Measurements from ENCODE around the gene KRTAP5-11.
A peak's percentile ranks its signal among the peaks of the same experiment; 100 is the strongest.
"Not testable (repeated sequence)": the region's sequence is repeated elsewhere in the genome, so short reads cannot be mapped to it uniquely, and the experiment has no call there.

KRTAP5-11 gene

GRCh38 chr11:71582969-71583368, 294 bp upstream of the KRTAP5-11 start:
- not testable (repeated sequence) for FAIRE-seq; DNase-seq (ENCODE audit: insufficient read length, low spot score)

- DNase-seq (ENCODE audit: insufficient read length, low spot score): no peak
- no peak for FAIRE-seq
These were observed 849 bp downstream of the KRTAP5-11 start for GRCh38 chr11:71581826-71582225.

- no peak for FAIRE-seq
- DNase-seq (ENCODE audit: insufficient read length, low spot score): peak; percentile 58
These were observed 2.3 kb downstream of the KRTAP5-11 start for GRCh38 chr11:71580057-71581003.

GRCh38 chr11:71579513-71579912, 3.2 kb downstream of the KRTAP5-11 start:
- not testable (repeated sequence) for DNase-seq (ENCODE audit: insufficient read length, low spot score); FAIRE-seq

DNA sequence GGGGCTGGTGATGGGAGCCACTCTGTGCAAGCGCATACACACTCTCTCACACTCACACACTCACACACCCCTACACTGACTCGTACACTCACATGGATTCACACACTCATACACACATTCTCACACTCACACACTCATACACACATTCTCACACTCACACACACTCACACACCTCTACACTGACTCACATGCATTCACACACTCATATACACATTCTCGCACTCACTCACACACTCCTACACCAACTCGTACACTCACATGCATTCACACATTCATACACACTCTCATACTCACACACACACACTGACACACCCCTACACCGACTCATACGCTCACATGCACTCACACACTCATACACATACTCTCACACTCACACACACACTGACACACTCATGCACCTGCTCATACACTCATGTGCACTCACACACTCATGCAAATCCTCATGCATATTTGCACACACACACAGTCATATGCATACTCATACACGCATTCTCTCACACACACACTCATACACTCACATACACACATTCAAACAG, 5.1 kb downstream of the KRTAP5-11 start:
- FAIRE-seq (peak; percentile 71), DNase-seq (ENCODE audit: insufficient read length, low spot score) (no peak)

DNA sequence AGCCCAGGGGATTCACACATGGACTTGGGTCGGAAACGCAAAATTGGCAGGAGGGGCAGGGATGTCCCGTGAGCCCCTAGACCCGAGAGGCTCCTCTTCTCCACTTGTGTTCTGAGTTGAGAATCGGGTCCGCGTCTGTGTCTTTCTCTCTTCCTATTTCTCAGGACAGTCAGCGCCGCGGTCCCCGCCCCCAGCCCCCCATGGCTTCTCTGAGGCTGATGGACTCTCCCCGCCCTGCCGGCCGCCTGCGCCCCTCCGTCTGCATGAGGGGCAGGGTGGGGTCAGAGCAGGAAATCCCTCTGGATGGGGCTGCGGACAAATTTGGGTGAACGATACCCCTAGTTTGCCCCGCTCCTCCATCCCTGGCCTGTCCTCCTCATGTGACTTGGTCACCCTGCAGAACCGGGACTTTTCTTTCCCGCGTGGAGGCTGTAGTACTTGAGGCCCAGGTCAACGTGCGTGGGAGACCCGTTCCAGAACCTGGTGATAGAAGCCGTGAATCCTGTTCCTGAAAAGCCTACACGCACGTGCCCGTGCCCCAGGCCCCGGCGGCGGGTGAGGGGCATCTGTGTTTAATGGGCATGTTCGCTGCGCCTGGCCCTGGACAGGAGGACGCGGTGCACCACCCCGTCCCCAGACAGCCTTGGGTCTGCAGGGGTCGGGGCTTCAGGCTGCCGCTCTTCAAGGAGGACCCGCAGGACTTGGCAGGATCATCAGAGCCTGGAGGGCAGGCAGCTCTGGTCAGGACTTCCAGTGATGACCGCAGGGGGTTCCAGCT, 5.8 kb downstream of the KRTAP5-11 start:
- DNase-seq (ENCODE audit: insufficient read length, low spot score); FAIRE-seq: not testable (repeated sequence)

DNA sequence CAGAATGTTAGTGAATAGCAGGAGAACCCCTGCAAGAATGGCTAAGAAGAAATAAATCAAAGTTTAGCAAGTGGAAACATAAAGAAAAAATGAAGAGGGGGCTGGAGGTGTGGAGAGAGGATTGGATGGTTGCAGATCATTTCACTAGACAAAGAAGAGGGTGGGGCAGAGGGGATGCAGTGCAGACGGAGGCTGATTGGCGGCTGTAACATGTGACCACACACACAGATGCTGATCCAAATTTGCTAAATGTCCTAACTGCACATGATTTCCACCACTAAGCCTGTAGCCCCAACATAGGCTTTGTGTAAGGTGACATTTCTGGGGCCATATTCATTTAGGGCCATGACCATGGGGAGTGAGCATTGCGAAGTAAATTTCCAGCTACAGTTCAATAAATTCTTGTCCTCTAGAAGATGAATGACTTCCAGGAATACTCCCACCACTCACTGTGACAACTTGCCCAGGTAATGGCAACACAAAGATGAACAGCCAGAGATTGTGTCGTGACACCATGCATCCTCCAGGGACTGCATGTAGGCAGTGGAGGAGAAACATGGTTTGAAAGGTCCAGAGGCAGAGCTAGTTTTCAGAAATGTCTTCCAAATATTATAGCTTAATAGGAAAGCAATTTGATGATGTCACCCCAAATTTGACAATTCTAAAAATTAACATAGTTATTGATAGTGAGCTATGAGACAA, 6.8 kb downstream of the KRTAP5-11 start:
- DNase-seq (ENCODE audit: insufficient read length, low spot score): no peak

GRCh38 chr11:71574418-71574817, 8.3 kb downstream of the KRTAP5-11 start:
- FAIRE-seq: no peak
- no peak for DNase-seq (ENCODE audit: insufficient read length, low spot score)

More for the DNA sequence above, 6.8 kb downstream of the KRTAP5-11 start:
- no peak for FAIRE-seq

DNA sequence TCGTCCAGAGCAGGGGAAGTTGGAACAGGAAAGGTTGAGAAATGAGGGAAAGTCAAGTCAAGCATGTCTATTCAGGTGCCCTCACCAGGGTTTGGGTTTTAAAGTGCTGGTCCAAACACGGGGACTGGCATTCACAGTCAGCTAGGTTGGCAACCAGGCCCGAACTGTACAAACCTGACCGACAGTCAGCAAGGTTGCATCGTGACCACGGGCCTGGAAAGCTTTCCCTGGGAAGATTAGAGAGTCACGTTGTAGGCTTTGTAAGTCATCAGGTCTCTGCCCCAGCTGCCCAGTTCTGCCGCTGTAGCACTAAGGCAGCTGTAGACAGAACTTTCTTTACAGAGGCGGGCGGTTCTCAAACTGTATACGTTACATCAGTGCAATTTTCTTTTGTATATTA, 9.9 kb downstream of the KRTAP5-11 start:
- no peak for FAIRE-seq
- no peak for DNase-seq (ENCODE audit: insufficient read length, low spot score)

DNA sequence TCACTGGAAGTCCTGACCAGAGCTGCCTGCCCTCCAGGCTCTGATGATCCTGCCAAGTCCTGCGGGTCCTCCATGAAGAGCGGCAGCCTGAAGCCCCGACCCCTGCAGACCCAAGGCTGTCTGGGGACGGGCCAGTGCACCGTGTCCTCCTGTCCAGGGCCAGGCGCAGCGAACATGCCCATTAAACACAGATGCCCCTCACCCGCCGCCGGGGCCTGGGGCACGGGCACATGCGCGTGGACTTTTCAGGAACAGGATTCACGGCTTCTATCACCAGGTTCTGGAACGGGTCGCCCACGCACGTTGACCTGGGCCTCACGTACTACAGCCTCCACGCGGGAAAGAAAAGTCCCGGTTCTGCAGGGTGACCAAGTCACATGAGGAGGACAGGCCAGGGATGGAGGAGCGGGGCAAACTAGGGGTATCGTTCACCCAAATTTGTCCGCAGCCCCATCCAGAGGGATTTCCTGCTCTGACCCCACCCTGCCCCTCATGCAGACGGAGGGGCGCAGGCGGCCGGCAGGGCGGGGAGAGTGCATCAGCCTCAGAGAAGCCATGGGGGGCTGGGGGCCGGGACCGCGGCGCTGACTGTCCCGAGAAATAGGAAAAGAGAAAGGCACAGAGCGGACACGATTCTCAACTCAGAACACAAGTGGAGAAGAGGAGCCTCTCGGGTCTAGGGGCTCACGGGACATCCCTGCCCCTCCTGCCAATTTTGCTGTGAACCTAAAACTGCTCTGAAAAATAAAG, 11.4 kb downstream of the KRTAP5-11 start:
- FAIRE-seq; DNase-seq (ENCODE audit: insufficient read length, low spot score): not testable (repeated sequence)

DNA sequence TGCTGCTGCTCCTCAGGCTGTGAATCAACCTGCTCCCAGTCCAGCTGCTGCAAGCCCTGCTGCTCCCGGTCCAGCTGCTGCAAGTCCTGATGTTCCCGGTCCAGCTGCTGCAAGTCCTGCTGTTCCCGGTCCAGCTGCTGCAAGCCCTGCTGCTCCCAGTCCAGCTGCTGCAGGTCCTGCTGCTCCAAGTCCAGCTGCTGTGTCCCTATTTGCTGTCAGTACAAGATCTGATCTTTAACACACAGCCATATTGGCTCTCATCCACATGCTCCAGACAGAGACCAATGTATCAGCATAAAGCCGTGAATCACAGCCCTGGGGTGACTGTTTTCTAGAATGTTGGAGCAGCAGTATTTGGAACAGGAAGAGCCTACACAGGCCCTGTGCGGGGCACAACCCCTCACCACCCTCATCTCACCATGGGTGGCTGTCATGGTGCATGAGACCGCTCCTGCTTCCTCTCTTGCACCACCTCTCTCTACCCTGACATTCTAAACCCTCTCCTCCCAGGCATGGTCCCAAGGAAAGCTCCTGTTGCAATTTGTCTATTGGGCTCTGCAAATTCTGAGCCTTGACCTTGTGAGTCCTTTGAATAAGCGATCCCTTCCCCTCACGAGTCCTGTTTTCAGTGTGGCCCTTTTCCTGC, 13.8 kb downstream of the KRTAP5-11 start:
- FAIRE-seq (peak; percentile 69), DNase-seq (ENCODE audit: insufficient read length, low spot score) (no peak)

GRCh38 chr11:71567633-71568032, 15.0 kb downstream of the KRTAP5-11 start:
- not testable (repeated sequence) for DNase-seq (ENCODE audit: insufficient read length, low spot score); FAIRE-seq

GRCh38 chr11:71566626-71567599, 15.8 kb downstream of the KRTAP5-11 start:
- not testable (repeated sequence) for FAIRE-seq

GRCh38 chr11:71566081-71566620, 16.5 kb downstream of the KRTAP5-11 start:
- no peak for DNase-seq (ENCODE audit: insufficient read length, low spot score)
- no peak for FAIRE-seq

More at GRCh38 chr11:71566626-71567599, 15.8 kb downstream of the KRTAP5-11 start:
- DNase-seq (ENCODE audit: insufficient read length, low spot score): not testable (repeated sequence)

GRCh38 chr11:71565263-71565662, 17.4 kb downstream of the KRTAP5-11 start, which contains the start of gene KRTAP5-10:
TSS of gene KRTAP5-10 (plus strand) at chr11:71565563. CDS start at chr11:71565588, 25 bp downstream.
- DNase-seq (ENCODE audit: insufficient read length, low spot score): no peak
- FAIRE-seq: no peak

DNA sequence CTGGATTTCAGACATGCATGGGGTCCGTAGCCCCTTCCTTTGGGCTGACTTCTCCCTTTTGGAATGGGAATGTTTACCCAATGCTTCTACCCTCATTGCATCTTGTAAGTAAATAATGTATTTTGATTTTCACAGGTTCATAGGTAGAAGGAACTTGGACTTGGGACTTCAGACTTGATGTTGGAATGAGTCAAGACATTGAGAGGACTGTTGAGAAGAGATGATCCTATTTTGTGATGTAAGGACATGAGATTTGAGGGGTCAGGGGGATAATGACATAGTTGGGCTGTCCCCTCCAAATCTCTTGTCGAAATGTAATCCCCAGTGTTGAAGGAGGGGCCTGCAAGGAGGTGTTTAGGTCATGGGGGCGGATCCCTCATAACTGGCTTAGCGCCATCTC, 18.2 kb downstream of the KRTAP5-11 start:
- FAIRE-seq: no peak

DNA sequence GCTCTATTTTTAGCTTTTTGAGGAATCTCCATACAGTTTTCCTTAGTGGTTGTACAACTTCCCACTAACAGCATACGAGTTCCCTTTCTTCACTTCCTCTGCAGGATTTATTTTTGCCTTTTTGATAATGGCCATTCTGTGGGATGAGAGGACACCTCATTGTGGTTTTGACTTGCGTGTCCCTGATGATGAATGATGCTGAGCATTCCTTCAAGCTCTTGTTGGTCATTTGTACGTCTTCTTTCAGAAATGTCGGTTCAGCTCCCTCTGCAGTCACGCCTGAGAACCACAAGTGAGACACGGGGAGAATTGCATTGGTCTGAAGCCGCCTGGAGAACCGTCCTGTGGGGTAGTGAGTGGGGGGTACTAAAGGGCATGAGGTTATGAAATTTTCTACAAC, 19.3 kb downstream of the KRTAP5-11 start:
- DNase-seq (ENCODE audit: insufficient read length, low spot score): peak; percentile 73
- FAIRE-seq: peak; percentile 77

More for the DNA sequence above, 18.2 kb downstream of the KRTAP5-11 start:
- DNase-seq (ENCODE audit: insufficient read length, low spot score): no peak

DNA sequence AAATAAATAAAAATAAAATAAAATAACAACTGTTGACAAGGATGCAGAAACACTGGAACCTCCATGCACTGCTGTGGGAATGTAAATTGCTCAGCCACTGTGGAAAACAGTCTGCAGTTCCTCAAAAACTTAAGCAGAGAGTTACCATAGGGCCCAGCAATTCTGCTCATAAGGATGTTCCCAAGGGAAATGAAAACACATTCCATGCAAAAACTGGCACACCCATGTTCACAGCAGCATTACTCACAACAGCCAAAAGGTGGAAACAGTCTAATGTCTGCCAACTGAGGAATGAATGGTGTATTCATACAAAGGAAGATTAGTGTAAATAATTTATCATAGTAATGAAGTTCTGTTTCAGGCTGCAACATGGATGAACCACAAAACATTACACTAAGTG, 20.6 kb downstream of the KRTAP5-11 start:
- DNase-seq (ENCODE audit: insufficient read length, low spot score) (no peak), FAIRE-seq (no peak)

Measured in HTR-8/SVneo (cell line).